NCI-H1092 (cell line): ENCODE measurements around the gene PPP1R9A.

Experiments
- DNase-seq: peaks from one replicate; lab custom pipeline; 2025; lab: John Stamatoyannopoulos, UW

Gene PPP1R9A

GRCh38 chr7:95035295-95035694, 127.9 kb downstream of the PPP1R9A start:
- no peak for DNase-seq

- DNase-seq = no peak
These were observed 133.6 kb downstream of the PPP1R9A start for GRCh38 chr7:95041031-95041430.

GRCh38 chr7:95045236-95045923, 138.0 kb downstream of the PPP1R9A start:
- peak; percentile 10 for DNase-seq

- peak; percentile 69 for DNase-seq
These were observed 139.3 kb downstream of the PPP1R9A start for GRCh38 chr7:95046494-95047240.

GRCh38 chr7:95047291-95047690, 139.9 kb downstream of the PPP1R9A start:
- no peak for DNase-seq

GRCh38 chr7:95052566-95053094, 145.2 kb downstream of the PPP1R9A start:
- no peak for DNase-seq

- no peak for DNase-seq
These were observed 147.0 kb downstream of the PPP1R9A start for GRCh38 chr7:95054386-95054785.

GRCh38 chr7:95055295-95055694, 147.9 kb downstream of the PPP1R9A start:
- no peak for DNase-seq

- DNase-seq = no peak
These were observed 148.8 kb downstream of the PPP1R9A start for GRCh38 chr7:95056107-95056739.

- DNase-seq = no peak
These were observed 149.5 kb downstream of the PPP1R9A start for GRCh38 chr7:95056901-95057300.

- no peak for DNase-seq
These were observed 152.5 kb downstream of the PPP1R9A start for GRCh38 chr7:95059842-95060313.

- no peak for DNase-seq
These were observed 155.5 kb downstream of the PPP1R9A start for GRCh38 chr7:95062901-95063300.

GRCh38 chr7:95066737-95067530, 159.5 kb downstream of the PPP1R9A start:
- DNase-seq = no peak

GRCh38 chr7:95088536-95089215, 181.3 kb downstream of the PPP1R9A start:
- no peak for DNase-seq

- DNase-seq = no peak
These were observed 182.3 kb downstream of the PPP1R9A start for GRCh38 chr7:95089414-95090315.

GRCh38 chr7:95092324-95092723, 184.9 kb downstream of the PPP1R9A start:
- no peak for DNase-seq

- no peak for DNase-seq
These were observed 188.0 kb downstream of the PPP1R9A start for GRCh38 chr7:95095259-95095965.

GRCh38 chr7:95095966-95096540, 188.7 kb downstream of the PPP1R9A start:
- no peak for DNase-seq

GRCh38 chr7:95097291-95097690, 189.9 kb downstream of the PPP1R9A start:
- no peak for DNase-seq
